GM18861 (cell line): ENCODE results near the gene BLM.
"Not testable (repeated sequence)": the region's sequence is repeated elsewhere in the genome, so short reads cannot be mapped to it uniquely, and the experiment has no call there.

Source experiments
- ATAC-seq: cut with Tn5 transposase; IDR thresholded peaks from one replicate; pipeline ENCODE4 v1.9.1; 2021; ENCODE audit not compliant: unreplicated experiment

BLM gene

GRCh38 chr15:90818251-90819210 lies 101.4 kb downstream of the BLM start:
- ATAC-seq = no peak

GRCh38 chr15:90819390-90819789 lies 102.2 kb downstream of the BLM start:
- ATAC-seq = no peak

- no peak for ATAC-seq
Observed at GRCh38 chr15:90819850-90820249, 102.7 kb downstream of the BLM start.

GRCh38 chr15:90820481-90820880 lies 103.3 kb downstream of the BLM start:
- ATAC-seq = no peak

GRCh38 chr15:90822204-90822955 lies 105.2 kb downstream of the BLM start:
- no peak for ATAC-seq

- no peak for ATAC-seq
Observed at GRCh38 chr15:90823455-90823974, 106.4 kb downstream of the BLM start.

- not testable (repeated sequence) for ATAC-seq
Observed at GRCh38 chr15:90825115-90825899, 108.2 kb downstream of the BLM start.

- not testable (repeated sequence) for ATAC-seq
Observed at GRCh38 chr15:90826206-90826885, 109.2 kb downstream of the BLM start.

- no peak for ATAC-seq
Observed at GRCh38 chr15:90826886-90827435, 109.8 kb downstream of the BLM start.

- no peak for ATAC-seq
Observed at GRCh38 chr15:90828111-90828510, 111.0 kb downstream of the BLM start.

GRCh38 chr15:90829126-90829525 lies 112.0 kb downstream of the BLM start:
- ATAC-seq = no peak

- ATAC-seq = peak; percentile 60
Observed at GRCh38 chr15:90829942-90830440, 112.8 kb downstream of the BLM start.

- no peak for ATAC-seq
Observed at GRCh38 chr15:90834626-90835025, 117.5 kb downstream of the BLM start.

- ATAC-seq = no peak
Observed at GRCh38 chr15:90836296-90836871, 119.2 kb downstream of the BLM start.

- ATAC-seq = no peak
Observed at GRCh38 chr15:90837094-90837493, 119.9 kb downstream of the BLM start.

- no peak for ATAC-seq
Observed at GRCh38 chr15:90838139-90838538, 121.0 kb downstream of the BLM start.

- ATAC-seq = no peak
Observed at GRCh38 chr15:90838544-90838943, 121.4 kb downstream of the BLM start.

GRCh38 chr15:90839187-90840071 lies 122.3 kb downstream of the BLM start:
- peak; percentile 85 for ATAC-seq
